Panc1 (cell line): Measurements from ENCODE around the gene IL1R2.

Experiments
- CTCF ChIP-seq: fragments of 450-650 bp; IDR thresholded peaks from 2 replicates; pipeline ENCODE4 v1.5.1; 2017; ENCODE audit warnings: mild to moderate bottlenecking
- TCF7L2 ChIP-seq: IDR thresholded peaks from 2 replicates; pipeline ENCODE4 v1.6.1; 2011; ENCODE audit warnings: mild to moderate bottlenecking, low read depth, low read length, inconsistent platforms
- TF ChIP-seq, protein P1 (sequence below), 2 experiments: IDR thresholded peaks; 2 replicates each; pipeline ENCODE4 v1.6.1; 2011 to 2012; ENCODE audit warnings: low read depth in 2 of 2, control low read depth in 1 of 2, low read length in 1 of 2, mild to moderate bottlenecking in 1 of 2, moderate library complexity in 1 of 2; ENCODE audit not compliant: insufficient read depth in 1 of 2

- TF ChIP-seq CTCF (no peak), TCF7L2 (no peak)
- TF ChIP-seq, protein P1, sequence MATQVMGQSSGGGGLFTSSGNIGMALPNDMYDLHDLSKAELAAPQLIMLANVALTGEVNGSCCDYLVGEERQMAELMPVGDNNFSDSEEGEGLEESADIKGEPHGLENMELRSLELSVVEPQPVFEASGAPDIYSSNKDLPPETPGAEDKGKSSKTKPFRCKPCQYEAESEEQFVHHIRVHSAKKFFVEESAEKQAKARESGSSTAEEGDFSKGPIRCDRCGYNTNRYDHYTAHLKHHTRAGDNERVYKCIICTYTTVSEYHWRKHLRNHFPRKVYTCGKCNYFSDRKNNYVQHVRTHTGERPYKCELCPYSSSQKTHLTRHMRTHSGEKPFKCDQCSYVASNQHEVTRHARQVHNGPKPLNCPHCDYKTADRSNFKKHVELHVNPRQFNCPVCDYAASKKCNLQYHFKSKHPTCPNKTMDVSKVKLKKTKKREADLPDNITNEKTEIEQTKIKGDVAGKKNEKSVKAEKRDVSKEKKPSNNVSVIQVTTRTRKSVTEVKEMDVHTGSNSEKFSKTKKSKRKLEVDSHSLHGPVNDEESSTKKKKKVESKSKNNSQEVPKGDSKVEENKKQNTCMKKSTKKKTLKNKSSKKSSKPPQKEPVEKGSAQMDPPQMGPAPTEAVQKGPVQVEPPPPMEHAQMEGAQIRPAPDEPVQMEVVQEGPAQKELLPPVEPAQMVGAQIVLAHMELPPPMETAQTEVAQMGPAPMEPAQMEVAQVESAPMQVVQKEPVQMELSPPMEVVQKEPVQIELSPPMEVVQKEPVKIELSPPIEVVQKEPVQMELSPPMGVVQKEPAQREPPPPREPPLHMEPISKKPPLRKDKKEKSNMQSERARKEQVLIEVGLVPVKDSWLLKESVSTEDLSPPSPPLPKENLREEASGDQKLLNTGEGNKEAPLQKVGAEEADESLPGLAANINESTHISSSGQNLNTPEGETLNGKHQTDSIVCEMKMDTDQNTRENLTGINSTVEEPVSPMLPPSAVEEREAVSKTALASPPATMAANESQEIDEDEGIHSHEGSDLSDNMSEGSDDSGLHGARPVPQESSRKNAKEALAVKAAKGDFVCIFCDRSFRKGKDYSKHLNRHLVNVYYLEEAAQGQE (IDR thresholded peaks at IDR 0.05; ENCODE audit: insufficient read depth in 1 of 2, low read depth in 2 of 2, low read length in 1 of 2), result no peak
These were observed 83.7 kb downstream of the IL1R2 start for GRCh38 chr2:102075479-102075878.
